MCF 10A (cell line): ENCODE results near the gene NR4A3. TPM values are rescaled to one million over a fixed set of nuclear protein-coding genes. Genes with fewer than 3 reads are reported as not detected.
A peak's percentile ranks its signal among the peaks of the same experiment; 100 is the strongest.

Experiments used
- BruUV-seq: library from RNA; stranded (reverse); fragments of 400-500 nt; replicated peaks from 2 replicates; lab custom pipeline; 2021; lab: Mats Ljungman, UMichigan
- CTCF ChIA-PET: fragments of 300-600 bp; sonication (Branson Sonifier 250); formaldehyde crosslinking; extraction: SDS; loops from one replicate; lab custom pipeline; 2021; ENCODE audit warnings: antibody characterized with exemption, inconsistent platforms; lab: Yijun Ruan, JAX
- POLR2A ChIA-PET: fragments of 300-600, 350-650 bp; sonication (Branson Sonifier 250); formaldehyde crosslinking; extraction: SDS; loops from one replicate; lab custom pipeline; 2020; ENCODE audit warnings: antibody characterized with exemption, inconsistent platforms; lab: Yijun Ruan, JAX
- DNase-seq: peaks from one replicate; pipeline ENCODE4 v3.0.0-alpha.2; 2018; ENCODE audit not compliant: unreplicated experiment
- H3K27ac Mint-ChIP-seq: one replicate; pipeline ENCODE4 v1.8.0; 2022; ENCODE audit warnings: mild to moderate bottlenecking, low read depth, mixed read lengths; ENCODE audit not compliant: unreplicated experiment
- H3K27me3 Mint-ChIP-seq: one replicate; pipeline ENCODE4 v1.8.0; 2022; ENCODE audit warnings: mixed read lengths; ENCODE audit not compliant: insufficient read depth, unreplicated experiment
- H3K36me3 Mint-ChIP-seq: one replicate; pipeline ENCODE4 v1.8.0; 2022; ENCODE audit warnings: mild to moderate bottlenecking, moderate library complexity, mixed read lengths; ENCODE audit not compliant: insufficient read depth, unreplicated experiment
- H3K4me1 Mint-ChIP-seq: one replicate; pipeline ENCODE4 v1.8.0; 2022; ENCODE audit warnings: mixed read lengths; ENCODE audit not compliant: insufficient read depth, unreplicated experiment
- H3K4me3 Mint-ChIP-seq: one replicate; pipeline ENCODE4 v1.8.0; 2022; ENCODE audit warnings: mild to moderate bottlenecking, moderate library complexity, mixed read lengths; ENCODE audit not compliant: unreplicated experiment
- H3K9me3 Mint-ChIP-seq: one replicate; pipeline ENCODE4 v1.8.0; 2022; ENCODE audit warnings: mixed read lengths; ENCODE audit not compliant: unreplicated experiment
- CTCF ChIP-seq: fragments of 200-600 bp; IDR thresholded peaks from one replicate; pipeline ENCODE4 v1.8.0; 2022; ENCODE audit warnings: antibody characterized with exemption, mild to moderate bottlenecking; ENCODE audit not compliant: unreplicated experiment
- intact Hi-C: fragments of 100-400 bp; cut with micrococcal nuclease; formaldehyde crosslinking; loops from 2 replicates; pipeline ENCODE4 v1.14.1; 2022
- total RNA-seq: library from RNA; stranded (reverse); gene quantifications from 2 replicates; pipeline ENCODE4 v1.2.3, GENCODE V29; 2022

NR4A3 gene
- total RNA-seq, 1 experiment from 2014 or later, result 0.16 TPM

GRCh38 chr9:99820685-99821395, 845 bp upstream of the NR4A3 start:
- ChIA-PET POLR2A (interaction anchor here (0.5 to 5.4 kb wide), 16 partner anchors 10 to 1647 kb away, joined by 3 to 71 read pairs (median 4); partner anchors contain the start of genes ALG2, ERP44, INVS and SEC61B), CTCF (interaction anchor here (1.1 to 1.2 kb wide), 2 partner anchors 10 to 12 kb away, joined by 3 to 4 read pairs; no protein-coding TSS in a partner anchor)
- Mint-ChIP-seq H3K27ac (peak overlapping the region; percentile 89), H3K27me3 (peaks cover 15% of the 10 kb centered on the region), H3K9me3 (no peaks in the 10 kb centered on the region), H3K4me1 (peaks cover 25% of the 10 kb centered on the region), H3K4me3 (peak overlapping the region; percentile 93), H3K36me3 (no peaks in the 10 kb centered on the region)
- intact Hi-C loops, result loop anchor here (1.0 to 10.0 kb wide), 6 partner anchors 85 to 606 kb away; partner anchors contain the start of genes MSANTD3 and STX17
- peak; percentile 71 for DNase-seq
- no TSS peak for BruUV-seq
- TF ChIP-seq CTCF, result no peak

- ChIA-PET POLR2A (interaction anchor here (0.8 to 5.4 kb wide), 12 partner anchors 12 to 604 kb away, joined by 3 to 71 read pairs (median 5); partner anchors contain the start of genes ALG2, ERP44, INVS and MSANTD3), CTCF (interaction anchor here (0.6 to 2.3 kb wide), 7 partner anchors 13 to 1559 kb away, joined by 3 to 8 read pairs (median 3); no protein-coding TSS in a partner anchor)
- intact Hi-C loops, result loop anchor here (5.0 to 10.0 kb wide), 4 partner anchors 143 to 605 kb away; partner anchors contain the start of gene MSANTD3
- no peaks in the 10 kb centered on the region for H3K9me3 Mint-ChIP-seq
- DNase-seq, result peak; percentile 25
- peaks cover 25% of the 10 kb centered on the region for H3K4me1 Mint-ChIP-seq
- no peaks in the 10 kb centered on the region for H3K36me3 Mint-ChIP-seq
- H3K27ac Mint-ChIP-seq, result peak overlapping the region; percentile 89
- no peak for TF ChIP-seq CTCF
- peaks cover 15% of the 10 kb centered on the region for H3K27me3 Mint-ChIP-seq
- no TSS peak for BruUV-seq
- H3K4me3 Mint-ChIP-seq, result peak overlapping the region; percentile 93
These were observed 572 bp downstream of the NR4A3 start for GRCh38 chr9:99822109-99822805.

GRCh38 chr9:99822806-99823591, 1.3 kb downstream of the NR4A3 start:
- TF ChIP-seq CTCF, result no peak
- H3K4me3 Mint-ChIP-seq, result peak overlapping the region; percentile 93
- POLR2A ChIA-PET, result interaction anchor here (0.8 to 5.4 kb wide), 3 partner anchors 84 to 604 kb away, joined by 3 to 71 read pairs (median 3); partner anchors contain the start of genes MSANTD3, STX17 and TEX10
- CTCF ChIA-PET, result interaction anchor here (0.8 to 2.3 kb wide), 5 partner anchors 12 to 557 kb away, joined by 3 to 8 read pairs (median 3); no protein-coding TSS in a partner anchor
- peaks cover 25% of the 10 kb centered on the region for H3K4me1 Mint-ChIP-seq
- DNase-seq, result peak; percentile 39
- H3K27ac Mint-ChIP-seq, result peak overlapping the region; percentile 89
- no peaks in the 10 kb centered on the region for H3K36me3 Mint-ChIP-seq
- intact Hi-C loops, result loop anchor here (5.0 to 10.0 kb wide), 4 partner anchors 142 to 604 kb away; partner anchors contain the start of gene MSANTD3
- BruUV-seq, result TSS peak; percentile 43
- H3K9me3 Mint-ChIP-seq, result no peaks in the 10 kb centered on the region
- H3K27me3 Mint-ChIP-seq, result peaks cover 15% of the 10 kb centered on the region
